H1 (cell line): ENCODE results near the gene NDUFB2. TPM values are rescaled to one million over a fixed set of nuclear protein-coding genes. Genes with fewer than 3 reads are reported as not detected.

Source experiments
- CTCF ChIA-PET: fragments of 300-600 bp; sonication (Branson Sonifier 250); formaldehyde crosslinking; loops from one replicate; lab custom pipeline; 2021; ENCODE audit not compliant: partially characterized antibody; lab: Charles Lee
- POLR2A ChIA-PET: fragments of 300-600 bp; sonication (Branson Sonifier 250); formaldehyde crosslinking; loops from one replicate; lab custom pipeline; 2021; ENCODE audit warnings: inconsistent platforms; ENCODE audit not compliant: partially characterized antibody; lab: Charles Lee
- DNase-seq, 2 experiments: peaks; one replicate each; pipeline versions ENCODE4 v3.0.0 to v3.0.0-alpha.2; 2010 to 2022; ENCODE audit warnings: low spot score in 2 of 2, low read depth in 1 of 2, mixed read lengths in 1 of 2
- FAIRE-seq: peaks from 2 replicates; lab custom pipeline; 2011; peaks lifted over from hg19 to GRCh38; lab: Jason Lieb, UNC
- H2AFZ ChIP-seq: 2 replicates; pipeline ENCODE4 v1.8.1; 2012; ENCODE audit warnings: low read length, inconsistent platforms
- H2AK5ac ChIP-seq: 2 replicates; pipeline ENCODE4 v1.6.1; 2013; ENCODE audit warnings: low read depth, low read length
- H2BK120ac ChIP-seq: replicated peaks from 2 replicates; pipeline ENCODE3; 2013; ENCODE audit warnings: low read depth, low read length, inconsistent platforms
- H2BK12ac ChIP-seq: 2 replicates; pipeline ENCODE4 v1.6.1; 2013; ENCODE audit warnings: low read depth, low read length
- H2BK15ac ChIP-seq: 2 replicates; pipeline ENCODE4 v1.6.1; 2013; ENCODE audit warnings: low read length
- H2BK20ac ChIP-seq: 2 replicates; pipeline ENCODE4 v1.6.1; 2013; ENCODE audit warnings: low read length
- H2BK5ac ChIP-seq: 2 replicates; pipeline ENCODE4 v1.6.1; 2013; ENCODE audit warnings: low read depth, low read length
- H3K14ac ChIP-seq: 2 replicates; pipeline ENCODE4 v1.6.1; 2013; ENCODE audit warnings: inconsistent platforms; ENCODE audit not compliant: insufficient read length
- H3K18ac ChIP-seq: 2 replicates; pipeline ENCODE4 v1.6.1; 2013; ENCODE audit warnings: low read length; ENCODE audit errors: extremely low read depth
- H3K23ac ChIP-seq: 2 replicates; pipeline ENCODE4 v1.6.1; 2013; ENCODE audit warnings: inconsistent platforms; ENCODE audit not compliant: insufficient read length
- H3K23me2 ChIP-seq: 2 replicates; pipeline ENCODE4 v1.6.1; 2013; ENCODE audit warnings: low read depth, low read length
- H3K27ac ChIP-seq: 2 replicates; pipeline ENCODE4 v1.6.1; 2011; ENCODE audit warnings: low read depth, low read length, inconsistent platforms
- H3K27me3 ChIP-seq, 4 experiments: replicated peaks in 1 of 4; 1 replicate in 1 of 4; 2 replicates in 3 of 4; pipeline versions ENCODE4 v1.6.1 to v1.8.1; 2011 to 2013; ENCODE audit warnings: low read length in 3 of 4, mild to moderate bottlenecking in 3 of 4, inconsistent platforms in 2 of 4, mixed read lengths in 2 of 4, moderate library complexity in 1 of 4; ENCODE audit not compliant: control insufficient read depth in 3 of 4, insufficient read depth in 3 of 4; ENCODE audit errors: extremely low read depth in 1 of 4
- H3K36me3 ChIP-seq, 4 experiments: 2 replicates each; pipeline versions ENCODE4 v1.6.1 to v1.8.1; 2011 to 2013; ENCODE audit warnings: mild to moderate bottlenecking in 4 of 4, low read length in 3 of 4, moderate library complexity in 2 of 4, control low read depth in 1 of 4, inconsistent platforms in 1 of 4; ENCODE audit not compliant: insufficient read depth in 4 of 4, control insufficient read depth in 2 of 4
- H3K4ac ChIP-seq: replicated peaks from 2 replicates; pipeline ENCODE3; 2013; ENCODE audit warnings: low read length, low read depth, mixed read lengths, inconsistent platforms; ENCODE audit not compliant: insufficient read length
- H3K4me1 ChIP-seq, 4 experiments: replicated peaks in 1 of 4; 1 replicate in 1 of 4; 2 replicates in 3 of 4; pipeline versions ENCODE4 v1.6.1 to v1.8.1; 2011 to 2013; ENCODE audit warnings: low read length in 3 of 4, inconsistent platforms in 2 of 4, mixed read lengths in 1 of 4; ENCODE audit not compliant: insufficient read depth in 4 of 4, control insufficient read depth in 3 of 4
- H3K4me2 ChIP-seq, 2 experiments: 2 replicates each; pipeline versions ENCODE4 v1.6.1 to v1.8.1; 2011 to 2013; ENCODE audit warnings: low read depth in 2 of 2, low read length in 2 of 2, control low read depth in 1 of 2, inconsistent platforms in 1 of 2, mild to moderate bottlenecking in 1 of 2; ENCODE audit not compliant: insufficient read depth in 1 of 2
- H3K4me3 ChIP-seq, 4 experiments: fragments of 200-600, 300-600 bp in 1 of 4; sonication (generic), shearing (Covaris generic), sonication (Bioruptor Twin) in 1 of 4; 2 replicates each; pipeline versions ENCODE4 v1.5.1 to v1.8.1; 2011 to 2016; ENCODE audit warnings: low read length in 4 of 4, low read depth in 3 of 4, control low read depth in 2 of 4, inconsistent platforms in 2 of 4, mild to moderate bottlenecking in 2 of 4, mixed read lengths in 1 of 4, moderate library complexity in 1 of 4; ENCODE audit not compliant: insufficient read depth in 2 of 4; ENCODE audit errors: extremely low read depth in 1 of 4
- H3K56ac ChIP-seq: replicated peaks from 2 replicates; pipeline ENCODE3; 2013; ENCODE audit warnings: low read depth, mild to moderate bottlenecking, mixed read lengths, low read length, inconsistent platforms; ENCODE audit not compliant: insufficient read length
- H3K79me1 ChIP-seq: 2 replicates; pipeline ENCODE4 v1.6.1; 2013; ENCODE audit warnings: low read depth, low read length, control low read depth
- H3K79me2 ChIP-seq, 2 experiments: 2 replicates each; pipeline versions ENCODE4 v1.6.1 to v1.8.1; 2012 to 2013; ENCODE audit warnings: low read length in 2 of 2, mild to moderate bottlenecking in 2 of 2, inconsistent platforms in 1 of 2; ENCODE audit not compliant: insufficient read depth in 2 of 2, control insufficient read depth in 1 of 2
- H3K9ac ChIP-seq, 4 experiments: replicated peaks in 1 of 4; 1 replicate in 1 of 4; 2 replicates in 3 of 4; pipeline versions ENCODE4 v1.6.1 to v1.8.1; 2011 to 2013; ENCODE audit warnings: low read depth in 3 of 4, low read length in 3 of 4, control low read depth in 2 of 4, mild to moderate bottlenecking in 2 of 4, moderate library complexity in 2 of 4, inconsistent platforms in 1 of 4; ENCODE audit errors: extremely low read depth in 1 of 4
- H3K9me3 ChIP-seq, 2 experiments: 2 replicates each; pipeline versions ENCODE4 v1.6.1 to v1.8.1; 2012 to 2013; ENCODE audit warnings: mild to moderate bottlenecking in 2 of 2, moderate library complexity in 2 of 2, control low read depth in 1 of 2, inconsistent platforms in 1 of 2, low read depth in 1 of 2, low read length in 1 of 2, mixed read lengths in 1 of 2; ENCODE audit not compliant: insufficient read depth in 2 of 2
- H4K20me1 ChIP-seq, 2 experiments: replicated peaks in 1 of 2; 2 replicates each; pipeline versions ENCODE3 to v1.8.1; 2011 to 2013; ENCODE audit warnings: inconsistent platforms in 2 of 2, low read length in 2 of 2, mild to moderate bottlenecking in 1 of 2; ENCODE audit not compliant: insufficient read depth in 2 of 2, control insufficient read depth in 1 of 2
- H4K5ac ChIP-seq: 2 replicates; pipeline ENCODE4 v1.6.1; 2013; ENCODE audit warnings: low read length, low read depth, mixed read lengths, inconsistent platforms; ENCODE audit not compliant: insufficient read length
- H4K8ac ChIP-seq: 2 replicates; pipeline ENCODE4 v1.8.0; 2013; ENCODE audit warnings: mild to moderate bottlenecking, moderate library complexity, low read length, inconsistent platforms; ENCODE audit not compliant: insufficient read depth; ENCODE audit errors: extremely low read depth
- H4K91ac ChIP-seq: replicated peaks from 2 replicates; pipeline ENCODE3; 2013; ENCODE audit warnings: low read length, mixed read lengths, inconsistent platforms; ENCODE audit not compliant: insufficient read length
- BACH1 ChIP-seq: IDR thresholded peaks from 2 replicates; pipeline ENCODE4 v1.6.1; 2012; ENCODE audit warnings: low read length, improper control_type of control experiment
- CREB1 ChIP-seq: IDR thresholded peaks from 2 replicates; pipeline ENCODE4 v1.6.1; 2012; ENCODE audit warnings: inconsistent platforms
- EP300 ChIP-seq, 2 experiments: IDR thresholded peaks; 1 replicate in 1 of 2; 2 replicates in 1 of 2; pipeline ENCODE4 v1.6.1; 2011 to 2012; ENCODE audit warnings: low read depth in 2 of 2, low read length in 2 of 2, mild to moderate bottlenecking in 2 of 2, borderline replicate concordance in 1 of 2, inconsistent platforms in 1 of 2, moderate library complexity in 1 of 2
- WGBS, 2 experiments: shearing (Covaris generic) in 1 of 2; methylation state at CpG; one replicate each; pipeline versions ENCODE4 v1.1.6 to v1.1.7; 2013 to 2015; ENCODE audit warnings: low lambda C conversion rate in 2 of 2, mixed read lengths in 2 of 2, inconsistent platforms in 1 of 2, low coverage in 1 of 2, missing lambda C conversion rate in 1 of 2; ENCODE audit not compliant: insufficient replicate concordance in 2 of 2, insufficient coverage in 1 of 2, insufficient read length in 1 of 2; ENCODE audit errors: extremely low coverage in 1 of 2, missing lambda C conversion rate in 1 of 2; 5-methylcytosine and 5-hydroxymethylcytosine counted together
- polyA plus RNA-seq, 7 experiments: library from polyadenylated mRNA; depleted of rRNA in 3 of 7; stranded (reverse) in 5 of 7; unstranded in 2 of 7; fragments of >200 nt in 5 of 7; fragments of 200-250 nt in 2 of 7; gene quantifications; 1 replicate in 5 of 7; 2 replicates in 1 of 7; 4 replicates in 1 of 7; pipeline versions ENCODE4 v1.2.1 to v1.2.3, GENCODE V29; 2011 to 2013; ENCODE audit warnings: missing spikeins in 2 of 7, mixed read lengths in 2 of 7
- total RNA-seq: library from RNA; stranded (reverse); fragmentation: NEBNext Ultra II Directional; extraction: Animal tissue kit (Norgen Biotek cat#: 25700); gene quantifications from 2 replicates; pipeline ENCODE4 v1.2.1, GENCODE V29; 2021
- TF ChIP-seq, protein P1 (sequence below): IDR thresholded peaks from 2 replicates; pipeline ENCODE4 v1.6.1; 2012; ENCODE audit warnings: inconsistent platforms

NDUFB2 gene
- total and polyA plus RNA-seq, 2 of the 8 experiments (the other 6 are each of a cell fraction or from before 2014, with no cell fraction given): 168 to 881 TPM

DNA sequence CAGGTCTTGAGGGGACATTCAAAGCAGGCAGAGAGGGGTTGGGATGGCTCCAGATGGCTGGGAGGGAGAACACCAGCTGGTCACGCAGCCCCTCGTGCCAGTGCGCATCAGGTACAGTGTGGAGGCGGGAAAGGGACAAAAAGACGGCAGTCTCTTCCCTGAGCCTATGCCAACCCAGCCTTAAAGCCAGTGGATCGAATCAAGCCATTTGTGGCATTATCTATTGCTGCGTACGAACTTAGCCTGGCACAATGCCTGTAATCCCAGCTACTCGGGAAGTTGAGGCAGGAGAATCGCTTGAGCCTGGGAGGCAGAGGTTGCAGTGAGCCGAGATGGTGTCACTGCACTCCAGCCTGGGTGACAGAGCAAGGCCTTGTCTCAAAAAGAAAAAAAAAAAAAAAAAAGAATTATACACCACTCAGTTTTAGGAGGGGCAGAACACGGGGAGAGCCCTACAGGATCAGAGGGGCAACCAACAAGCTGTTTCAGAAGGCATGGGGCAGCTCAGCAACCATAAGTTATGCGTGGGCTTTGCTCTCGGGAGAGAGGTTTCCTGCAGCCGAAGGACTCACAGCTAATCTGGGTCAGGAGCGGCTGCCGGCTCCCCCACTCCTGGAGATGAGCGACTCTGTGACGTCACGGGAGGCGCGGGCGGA is 356 bp upstream of the NDUFB2 start:
- Histone ChIP-seq H3K23ac (no peak overlapping the region), H3K4me3 (peak overlapping the region; percentile 65 to 92 (median 88)), H3K18ac (no peak overlapping the region; the same call in 1 of the 2 replicates), H3K79me2 (peaks cover 0 to 33% of the 10 kb centered on the region in 2 experiments; a peak in 2 of 4 replicates), H2BK15ac (no peak overlapping the region), H3K23me2 (peaks cover 2% of the 10 kb centered on the region; the same call in 1 of the 2 replicates), H2AK5ac (no peak overlapping the region), H2BK120ac (no peak overlapping the region), H2AFZ (peak overlapping the region; percentile 99), H3K9me3 (no peaks in the 10 kb centered on the region), H3K79me1 (peaks cover 3% of the 10 kb centered on the region; the same call in 1 of the 2 replicates), H2BK12ac (no peak overlapping the region; the same call in none of the 2 replicates), H4K5ac (peak overlapping the region; percentile 84), H3K36me3 (no peaks in the 10 kb centered on the region), H3K27me3 (no peaks in the 10 kb centered on the region), H3K9ac (peak overlapping the region; percentile 34 to 89 (median 76); a peak in 6 of 7 replicates), H3K56ac (no peak overlapping the region), H3K4me1 (peaks cover 0 to 6% (median 2%) of the 10 kb centered on the region in 4 experiments; a peak in 3 of 7 replicates), H3K27ac (peak overlapping the region; percentile 63; the same call in 1 of the 2 replicates), H2BK5ac (peak overlapping the region; percentile 96; the same call in 1 of the 2 replicates), H4K91ac (no peak overlapping the region), H3K4ac (no peak overlapping the region), H3K14ac (no peak overlapping the region), H3K4me2 (peak overlapping the region; percentile 68 to 80), H4K8ac (peak overlapping the region; percentile 86), H4K20me1 (no peaks in the 10 kb centered on the region), H2BK20ac (no peak overlapping the region)
- DNase-seq (no peak), FAIRE-seq (no peak)
- 37% methylated on average over 23 of the region's 23 CpGs; no CpG with 5 or more reads in 1 of the 2 experiments for WGBS, 2 experiments
- TF ChIP-seq BACH1 (peak; percentile 26; the same call in 1 of the 2 replicates), CREB1 (peak; percentile 92), EP300 (IDR thresholded peaks at IDR 0.05; ENCODE audit: borderline replicate concordance in 1 of 2, low read depth in 2 of 2, low read length in 2 of 2) (no peak)
- TF ChIP-seq, protein P1, sequence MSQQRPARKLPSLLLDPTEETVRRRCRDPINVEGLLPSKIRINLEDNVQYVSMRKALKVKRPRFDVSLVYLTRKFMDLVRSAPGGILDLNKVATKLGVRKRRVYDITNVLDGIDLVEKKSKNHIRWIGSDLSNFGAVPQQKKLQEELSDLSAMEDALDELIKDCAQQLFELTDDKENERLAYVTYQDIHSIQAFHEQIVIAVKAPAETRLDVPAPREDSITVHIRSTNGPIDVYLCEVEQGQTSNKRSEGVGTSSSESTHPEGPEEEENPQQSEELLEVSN: peak; percentile 20; the same call in 1 of the 2 replicates
- POLR2A ChIA-PET: interaction anchor here (0.6 to 2.0 kb wide), 6 partner anchors 9 to 331 kb away, joined by 3 to 6 read pairs (median 3); partner anchors contain the start of gene ADCK2
- CTCF ChIA-PET: interaction anchor here (0.6 to 1.1 kb wide), 3 partner anchors 10 to 40 kb away, joined by 3 to 6 read pairs (median 3); no protein-coding TSS in a partner anchor
